T1000 (cell line): ENCODE results near the gene COQ8A.

Experiments used
- DNase-seq: peaks from one replicate; lab custom pipeline; 2025; ENCODE audit warnings: mixed read lengths; lab: John Stamatoyannopoulos, UW

The COQ8A gene

DNA sequence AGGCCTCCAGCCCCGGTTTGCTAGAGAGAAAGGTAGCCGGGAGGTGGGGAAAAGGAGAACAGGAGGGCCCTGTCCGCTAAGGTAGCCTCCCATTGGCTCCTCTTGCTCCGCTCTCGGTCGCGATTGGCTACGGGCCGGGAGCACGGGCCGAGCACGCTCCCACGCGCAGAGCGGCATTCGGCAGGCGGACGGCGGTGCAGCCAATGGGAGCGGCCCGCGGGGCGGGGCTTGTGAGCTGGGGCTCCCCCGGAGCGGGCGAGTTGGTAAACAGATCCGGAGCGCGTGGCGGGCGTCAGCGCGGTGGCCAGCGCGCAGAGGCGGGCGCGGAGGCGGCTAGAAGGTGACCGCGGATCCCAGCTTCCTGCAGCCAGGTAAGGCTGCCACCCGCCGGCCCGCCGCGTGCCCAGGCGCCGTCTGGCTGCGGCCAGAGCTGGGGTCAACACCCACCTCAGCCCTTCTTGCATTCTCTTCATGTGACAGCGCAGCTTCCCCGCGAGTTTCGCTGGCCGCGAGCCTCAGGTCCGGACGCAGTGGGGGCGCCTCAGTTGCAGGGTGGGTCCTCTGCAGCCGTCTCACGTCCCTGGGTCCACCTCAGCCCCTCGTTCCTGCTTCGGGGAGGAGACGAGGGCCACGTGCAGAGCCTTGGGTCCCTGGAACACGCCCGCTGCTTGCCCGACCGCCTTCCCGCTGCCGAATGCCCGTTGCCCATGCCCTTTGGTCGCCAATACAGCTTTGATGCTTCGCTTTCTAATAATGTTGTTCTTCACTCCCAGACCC is at the start of gene COQ8A:
Gene COQ8A, plus strand, starts transcription at position 266 of the 777 bp plus-strand sequence. CDS start 21,092 bp downstream, outside the sequence.
- peak; percentile 99 for DNase-seq

DNA sequence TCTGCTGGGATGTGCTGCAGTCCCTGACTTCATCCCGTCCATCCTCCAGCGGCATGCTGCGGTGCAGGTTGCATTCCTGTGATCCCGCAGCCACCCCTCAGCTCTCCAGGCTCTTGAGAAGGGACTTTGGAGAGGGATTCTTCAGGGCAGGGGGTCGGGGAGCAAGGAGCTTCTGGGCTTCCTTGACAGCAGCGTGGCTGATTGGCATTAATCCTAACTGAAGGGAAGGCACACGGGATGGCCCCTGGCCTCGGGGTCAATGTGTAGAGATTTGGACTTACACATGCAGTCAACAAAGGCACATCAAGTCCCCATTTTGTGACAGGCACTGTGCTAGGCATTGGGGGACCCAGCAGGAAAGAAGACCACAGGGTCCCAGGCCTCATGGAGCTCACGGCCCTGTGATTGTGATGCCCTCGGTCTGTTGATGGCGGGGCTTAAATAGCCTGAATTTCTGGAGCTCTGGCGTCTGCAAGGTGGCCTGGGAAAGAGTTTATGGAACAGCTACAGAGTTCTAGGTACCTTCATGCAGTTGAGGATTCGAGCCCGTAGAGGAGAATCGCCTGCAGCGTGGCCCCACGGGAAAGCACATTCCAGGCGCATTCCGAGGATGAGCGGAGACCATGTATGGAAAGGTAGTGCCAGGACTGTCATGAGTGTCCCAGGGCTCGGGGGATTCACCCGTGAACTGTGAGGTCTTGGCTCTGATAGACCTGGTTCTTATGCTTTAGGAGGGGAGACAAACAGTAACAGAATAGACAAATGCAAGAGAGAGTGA is 49.6 kb upstream of the COQ8A start:
- no peak for DNase-seq

DNA sequence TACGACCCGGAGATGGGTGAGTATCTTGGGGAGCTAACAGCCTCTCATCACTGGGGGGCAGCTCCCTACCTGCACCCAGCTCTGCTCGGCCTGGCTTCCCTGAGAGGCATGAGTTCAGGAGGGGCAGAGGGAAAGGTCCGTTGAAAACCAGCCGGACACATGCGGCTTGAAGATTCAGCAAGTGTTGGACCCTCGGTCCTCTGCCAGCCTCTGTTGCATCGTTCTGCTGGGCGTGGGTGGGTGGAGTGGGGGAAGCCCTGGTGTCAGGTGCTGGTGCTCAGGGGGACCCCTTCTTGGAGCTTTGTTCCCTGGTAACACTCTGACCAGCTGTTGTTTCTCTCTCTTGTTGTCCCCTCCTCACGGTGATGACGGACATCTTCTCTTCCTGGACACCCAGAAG is 48.7 kb upstream of the COQ8A start:
- no peak for DNase-seq

DNA sequence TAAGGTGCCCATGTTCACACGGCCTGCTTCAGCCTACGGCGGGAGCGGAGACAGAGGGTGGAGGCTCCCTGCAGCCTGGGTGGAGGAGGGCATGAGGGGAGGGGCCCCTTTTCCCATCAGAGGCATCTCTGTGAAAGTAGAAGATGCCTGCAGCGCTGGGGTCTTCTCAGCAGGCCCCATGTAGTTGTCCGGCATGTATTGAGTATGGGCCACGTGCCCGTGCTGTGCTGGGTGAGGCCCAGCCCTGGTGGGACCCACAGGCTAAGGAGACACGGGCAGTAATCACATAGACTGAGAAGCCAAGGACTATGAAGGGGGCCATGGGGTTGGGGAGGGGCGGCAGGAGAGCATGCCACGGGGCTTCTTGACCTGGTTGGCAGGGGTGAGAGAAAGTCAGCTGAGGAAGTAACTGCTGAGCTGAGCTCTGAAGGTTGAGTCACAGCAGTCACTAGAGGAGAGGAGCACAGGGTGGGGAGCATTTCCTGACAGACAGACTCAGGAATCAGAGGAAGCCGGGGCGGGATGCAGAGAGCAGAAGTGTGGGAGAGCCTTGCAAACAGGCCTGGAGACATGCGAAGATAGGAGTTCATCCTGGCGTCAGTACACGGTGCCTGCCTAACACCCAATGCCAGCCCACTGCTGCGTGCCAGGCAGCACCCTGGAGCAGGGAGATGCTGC is 48.1 kb upstream of the COQ8A start:
- DNase-seq, result no peak

GRCh38 chr1:226892524-226892875 is 47.6 kb upstream of the COQ8A start:
- DNase-seq, result no peak

- DNase-seq, result no peak
Measured at GRCh38 chr1:226893936-226894335, 46.2 kb upstream of the COQ8A start.

DNA sequence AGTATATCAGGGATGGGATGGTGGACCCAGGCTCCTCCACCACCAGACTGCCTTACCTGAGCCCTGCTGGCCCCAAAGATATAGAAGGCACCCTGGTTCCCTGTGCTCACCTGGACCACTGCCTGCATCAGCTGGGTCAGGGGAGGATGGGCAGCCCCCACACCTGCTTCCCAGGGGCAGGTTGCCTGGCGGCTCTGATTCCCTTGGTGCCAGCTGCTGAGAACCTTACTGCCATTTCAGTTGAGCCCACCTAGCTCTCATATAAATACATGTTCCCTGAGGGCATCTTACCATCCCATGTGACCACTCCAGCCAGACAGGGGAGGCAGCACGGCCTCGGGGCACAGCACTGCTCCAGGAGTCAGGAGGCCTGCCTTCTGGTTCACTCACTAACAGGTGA is 45.3 kb upstream of the COQ8A start:
- no peak for DNase-seq

DNA sequence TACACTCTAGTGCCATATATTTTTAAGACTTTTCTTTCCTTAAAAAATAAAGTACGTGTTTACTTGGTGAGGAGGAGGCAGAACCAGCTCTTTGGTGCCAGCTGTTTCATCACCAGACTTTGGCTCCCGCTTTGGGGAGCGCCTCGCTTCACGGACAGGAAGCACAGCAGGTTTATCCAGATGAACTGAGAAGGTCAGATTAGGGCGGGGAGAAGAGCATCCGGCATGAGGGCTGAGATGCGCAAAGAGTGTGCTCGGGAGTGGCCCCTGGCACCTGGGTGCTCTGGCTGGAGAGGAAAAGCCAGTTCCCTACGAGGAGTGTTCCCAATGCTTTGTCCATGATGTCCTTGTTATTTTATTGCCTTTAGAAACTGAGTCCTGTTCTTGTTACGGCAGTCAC is 44.5 kb upstream of the COQ8A start:
- DNase-seq, result no peak

DNA sequence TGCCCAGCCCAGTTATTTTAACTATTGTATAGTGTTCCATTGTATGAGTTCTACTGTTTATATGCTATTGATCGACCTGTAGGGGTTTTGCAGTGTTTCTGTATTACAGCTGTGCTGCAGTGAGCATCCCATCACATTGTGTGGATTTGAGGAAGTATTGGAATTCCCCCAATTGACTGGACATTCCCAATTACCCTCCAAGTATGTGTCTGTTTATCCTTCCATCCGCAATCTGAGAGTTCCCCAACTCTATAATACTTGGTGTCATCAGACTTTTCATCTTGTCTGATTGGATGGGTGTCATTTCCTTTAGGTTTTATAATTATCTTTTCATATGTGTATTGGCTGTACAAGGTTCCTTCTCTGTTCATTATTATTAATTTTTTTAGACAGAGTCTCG is 41.8 kb upstream of the COQ8A start:
- no peak for DNase-seq

- DNase-seq, result no peak
Measured at GRCh38 chr1:226901421-226901820, 38.7 kb upstream of the COQ8A start.

- no peak for DNase-seq
Measured at GRCh38 chr1:226902601-226903000, 37.5 kb upstream of the COQ8A start.

GRCh38 chr1:226903819-226904716 is 36.0 kb upstream of the COQ8A start:
- DNase-seq, result no peak

DNA sequence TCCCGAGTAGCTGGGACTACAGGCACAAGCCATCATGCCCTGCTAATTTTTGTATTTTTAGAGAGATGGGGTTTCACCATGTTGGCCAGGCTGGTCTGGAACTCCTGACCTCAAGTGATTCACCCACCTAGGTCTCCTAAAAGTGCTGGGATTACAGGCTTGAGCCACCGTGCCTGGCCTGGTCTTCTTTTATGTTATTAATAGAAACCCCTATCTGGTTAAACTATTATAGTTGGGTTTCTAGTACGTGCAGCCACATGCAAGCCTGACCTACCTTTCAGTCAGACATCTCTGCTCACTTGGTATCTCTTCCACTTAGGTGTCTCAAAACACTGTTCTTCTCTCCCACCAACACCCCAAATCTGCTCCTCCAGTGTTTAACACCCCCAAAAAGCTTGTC is 35.3 kb upstream of the COQ8A start:
- no peak for DNase-seq

DNA sequence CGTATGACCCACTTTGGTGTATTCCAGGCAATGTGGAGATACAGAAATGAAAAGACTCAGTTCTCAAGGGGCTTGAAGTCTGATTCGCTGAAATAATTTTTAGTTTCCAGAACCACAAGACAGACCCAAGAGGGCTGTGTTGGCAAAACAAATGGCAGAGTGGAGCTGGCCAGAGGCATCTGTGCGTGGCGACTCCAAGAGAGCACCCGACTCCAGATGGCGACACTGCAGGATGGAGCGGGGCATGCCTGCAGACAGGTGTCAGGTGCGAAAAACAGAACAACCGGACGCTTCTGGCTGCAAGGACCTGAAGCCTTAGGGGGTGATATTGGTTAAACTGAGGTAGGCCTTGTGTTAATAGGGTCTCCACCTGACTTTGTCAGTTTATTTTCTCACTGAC is 31.7 kb upstream of the COQ8A start:
- no peak for DNase-seq

DNA sequence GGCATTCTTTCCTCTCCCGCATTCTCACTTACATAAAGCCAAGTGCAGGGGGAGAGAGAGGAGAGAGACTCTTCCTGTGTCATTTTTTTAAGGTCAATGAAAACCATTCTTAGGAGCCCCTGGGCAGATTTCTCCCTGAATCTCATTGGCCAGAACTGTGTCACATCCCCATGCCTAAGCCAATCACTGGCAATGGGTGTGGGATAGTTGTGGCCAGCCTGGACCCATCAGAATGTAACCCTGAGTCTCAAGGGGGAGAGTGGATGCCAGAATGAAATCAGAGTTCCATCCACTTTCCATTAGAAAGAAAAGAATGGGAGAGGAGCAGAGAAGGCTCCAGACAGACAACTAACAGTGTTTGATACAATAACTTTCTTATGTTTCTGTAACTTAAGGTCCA is 31.2 kb upstream of the COQ8A start:
- no peak for DNase-seq

- DNase-seq, result no peak
Measured at GRCh38 chr1:226912587-226913176, 27.4 kb upstream of the COQ8A start.

DNA sequence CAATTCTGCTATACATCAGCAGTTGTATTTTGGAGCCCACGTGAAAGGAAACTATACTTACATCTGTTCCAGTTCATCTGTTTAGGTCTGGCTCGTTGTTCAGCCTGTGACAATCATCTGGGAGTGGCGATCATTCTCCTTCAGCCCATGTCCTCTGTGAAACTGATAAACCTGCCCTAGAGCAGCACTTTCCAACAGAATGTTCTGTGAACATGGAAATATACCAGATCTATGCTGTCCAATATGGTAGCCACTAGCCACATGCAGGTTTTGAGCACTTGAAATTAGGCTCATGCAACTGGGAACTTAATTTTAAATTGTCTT is 24.5 kb upstream of the COQ8A start:
- DNase-seq, result no peak

GRCh38 chr1:226916497-226916896 is 23.6 kb upstream of the COQ8A start:
- DNase-seq, result no peak

DNA sequence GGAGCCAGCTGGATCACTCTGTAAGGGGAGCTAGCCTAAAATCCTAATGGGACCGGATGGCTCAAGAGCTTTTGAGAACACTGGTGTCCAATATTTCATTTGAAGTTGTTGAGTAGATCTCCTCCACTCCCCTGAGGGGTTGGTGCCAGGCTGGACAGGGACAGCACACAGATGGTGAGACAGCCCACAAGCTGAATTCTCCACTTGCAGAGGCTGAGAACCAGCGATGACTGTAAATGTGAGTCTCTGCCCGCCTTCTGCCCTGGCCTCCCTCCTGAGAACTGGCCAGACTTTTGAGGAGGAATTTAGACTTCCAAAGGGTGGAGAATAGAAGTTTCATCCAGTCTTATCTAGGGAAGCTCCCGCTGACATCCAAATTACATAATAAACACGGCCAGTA is 20.5 kb upstream of the COQ8A start:
- DNase-seq, result no peak

GRCh38 chr1:226919995-226920394 is 20.1 kb upstream of the COQ8A start:
- no peak for DNase-seq

GRCh38 chr1:226920446-226920894 is 19.6 kb upstream of the COQ8A start:
- no peak for DNase-seq

GRCh38 chr1:226921504-226921903 is 18.6 kb upstream of the COQ8A start:
- DNase-seq, result no peak
